OCI-LY7 (cell line): Measurements from ENCODE around the gene CYP2B6. TPM values are rescaled to one million over a fixed set of nuclear protein-coding genes. Genes with fewer than 3 reads are reported as not detected.

Experiments used
- BruUV-seq: library from RNA; stranded (reverse); fragments of 400-500 nt; replicated peaks from 2 replicates; lab custom pipeline; 2021; lab: Mats Ljungman, UMichigan
- CTCF ChIA-PET: fragments of 300-600 bp; sonication (Branson Sonifier 250); formaldehyde crosslinking; loops from one replicate; lab custom pipeline; 2022; ENCODE audit warnings: antibody characterized with exemption; ENCODE audit not compliant: unreplicated experiment; lab: Charles Lee
- POLR2A ChIA-PET: fragments of 300-600 bp; sonication (Branson Sonifier 250); formaldehyde crosslinking; loops from one replicate; lab custom pipeline; 2022; ENCODE audit warnings: antibody characterized with exemption; lab: Charles Lee
- DNase-seq: peaks from one replicate; pipeline ENCODE4 v3.0.0-alpha.2; 2015; ENCODE audit warnings: low spot score
- H2AFZ ChIP-seq: fragments of 200-600 bp; sonication (generic), shearing (Covaris generic); 2 replicates; pipeline ENCODE4 v1.6.1; 2014; ENCODE audit warnings: mild to moderate bottlenecking, antibody characterized with exemption, low read length, moderate library complexity
- H3K27ac ChIP-seq: fragments of 200-600 bp; sonication (generic); 2 replicates; pipeline ENCODE4 v1.5.1; 2014; ENCODE audit warnings: mixed run types, low read depth, mild to moderate bottlenecking, moderate library complexity, low read length, inconsistent platforms; ENCODE audit not compliant: poor library complexity, severe bottlenecking
- H3K36me3 ChIP-seq: fragments of 200-600 bp; sonication (generic); 2 replicates; pipeline ENCODE4 v1.6.1; 2014; ENCODE audit warnings: mild to moderate bottlenecking, antibody characterized with exemption, low read length, moderate library complexity, mixed read lengths; ENCODE audit not compliant: insufficient read depth
- H3K4me1 ChIP-seq: fragments of 200-600 bp; sonication (generic); 2 replicates; pipeline ENCODE4 v1.5.1; 2014; ENCODE audit warnings: mild to moderate bottlenecking, low read length; ENCODE audit not compliant: insufficient read depth, poor library complexity, severe bottlenecking
- H3K4me2 ChIP-seq: fragments of 200-600 bp; sonication (generic); 2 replicates; pipeline ENCODE4 v1.6.1; 2014; ENCODE audit warnings: mild to moderate bottlenecking, low read length
- H3K4me3 ChIP-seq: fragments of 200-600 bp; sonication (generic); 2 replicates; pipeline ENCODE4 v1.5.1; 2014; ENCODE audit warnings: mild to moderate bottlenecking, low read depth, low read length; ENCODE audit not compliant: poor library complexity, severe bottlenecking
- H3K79me2 ChIP-seq: fragments of 200-600 bp; sonication (generic); 2 replicates; pipeline ENCODE4 v1.6.1; 2016; ENCODE audit warnings: low read depth, mild to moderate bottlenecking, low read length, moderate library complexity, mixed read lengths; ENCODE audit not compliant: insufficient read depth
- H3K9me2 ChIP-seq: fragments of 200-600 bp; sonication (generic); 2 replicates; pipeline ENCODE4 v1.6.1; 2016; ENCODE audit warnings: mild to moderate bottlenecking, low read length, mixed read lengths; ENCODE audit not compliant: insufficient read depth
- H3K9me3 ChIP-seq: fragments of 200-600 bp; sonication (generic); 2 replicates; pipeline ENCODE4 v1.6.1; 2014; ENCODE audit warnings: mild to moderate bottlenecking, mixed run types, low read length, mixed read lengths
- H4K20me1 ChIP-seq: fragments of 200-600 bp; sonication (generic); 2 replicates; pipeline ENCODE4 v1.6.1; 2014; ENCODE audit warnings: mild to moderate bottlenecking, antibody characterized with exemption, low read length, moderate library complexity, mixed read lengths; ENCODE audit not compliant: insufficient read depth
- CTCF ChIP-seq: fragments of 200-600 bp; sonication (generic); conservative IDR thresholded peaks from 2 replicates; pipeline ENCODE4 v1.5.1; 2014; ENCODE audit warnings: mild to moderate bottlenecking, antibody characterized with exemption, low read length, moderate library complexity, mixed read lengths
- EZH2phosphoT487 ChIP-seq: fragments of 200-600 bp; sonication (generic); IDR thresholded peaks from 2 replicates; pipeline ENCODE4 v1.6.1; 2018; ENCODE audit warnings: low read depth, borderline replicate concordance, mild to moderate bottlenecking, mixed run types, antibody characterized with exemption, low read length, moderate library complexity, mixed read lengths
- intact Hi-C: fragments of 100-400 bp; cut with micrococcal nuclease; formaldehyde crosslinking; loops from one replicate; pipeline ENCODE4 v1.10.0; 2022; ENCODE audit not compliant: unreplicated experiment
- total RNA-seq, 2 experiments: library from RNA; depleted of rRNA in 1 of 2; stranded (reverse); fragments of >200 nt in 1 of 2; shearing (Covaris generic) in 1 of 2; gene quantifications; 2 replicates each; pipeline ENCODE4 v1.2.3, GENCODE V29; 2014 to 2022

CYP2B6 gene
- total RNA-seq, 2 experiments from 2014 or later: not detected

GRCh38 chr19:40947114-40947513, 44.0 kb upstream of the CYP2B6 start:
- no peak overlapping the region for H3K4me3 ChIP-seq
- BruUV-seq: no TSS peak
- no peak overlapping the region for H3K27ac ChIP-seq
- H3K79me2 ChIP-seq: no peaks in the 10 kb centered on the region
- no peaks in the 10 kb centered on the region for H3K9me3 ChIP-seq
- no peaks in the 10 kb centered on the region for H3K9me2 ChIP-seq
- H3K4me2 ChIP-seq: no peak overlapping the region
- TF ChIP-seq EZH2phosphoT487 (no peak), CTCF (no peak)
- no peaks in the 10 kb centered on the region for H4K20me1 ChIP-seq
- intact Hi-C loops: no loop called here
- DNase-seq: no peak
- no peaks in the 10 kb centered on the region for H3K36me3 ChIP-seq
- ChIA-PET POLR2A (no interaction called here), CTCF (no interaction called here)
- no peak overlapping the region for H2AFZ ChIP-seq
- H3K4me1 ChIP-seq: no peaks in the 10 kb centered on the region

DNA sequence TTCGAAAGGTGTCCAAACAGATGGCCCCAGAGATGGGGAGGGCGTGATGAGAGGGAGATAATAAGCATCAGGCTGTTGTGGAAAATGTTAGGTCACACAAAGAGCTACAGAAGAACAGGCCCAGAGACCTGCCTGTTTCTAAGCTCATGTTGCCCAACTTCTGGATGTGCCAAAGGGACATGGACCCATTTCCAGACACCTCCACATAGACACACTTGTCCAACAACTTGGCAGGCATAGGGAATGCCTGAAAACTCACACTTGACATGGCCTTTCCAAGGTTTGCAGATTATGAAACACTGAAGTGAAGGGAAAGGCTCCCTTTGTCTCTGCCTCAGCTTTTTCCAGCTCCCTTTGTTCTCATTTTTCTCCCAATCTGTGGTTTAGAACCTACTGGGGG, 43.5 kb upstream of the CYP2B6 start:
- Histone ChIP-seq H3K27ac (no peak overlapping the region), H3K4me1 (no peaks in the 10 kb centered on the region), H3K9me2 (no peaks in the 10 kb centered on the region), H3K9me3 (no peaks in the 10 kb centered on the region), H3K4me2 (no peak overlapping the region), H3K36me3 (no peaks in the 10 kb centered on the region), H3K79me2 (no peaks in the 10 kb centered on the region), H2AFZ (no peak overlapping the region), H4K20me1 (no peaks in the 10 kb centered on the region), H3K4me3 (no peak overlapping the region)
- no TSS peak for BruUV-seq
- CTCF ChIA-PET: no interaction called here
- TF ChIP-seq CTCF: no peak
- TF ChIP-seq EZH2phosphoT487: no peak
- intact Hi-C loops: no loop called here
- POLR2A ChIA-PET: no interaction called here
- DNase-seq: no peak

DNA sequence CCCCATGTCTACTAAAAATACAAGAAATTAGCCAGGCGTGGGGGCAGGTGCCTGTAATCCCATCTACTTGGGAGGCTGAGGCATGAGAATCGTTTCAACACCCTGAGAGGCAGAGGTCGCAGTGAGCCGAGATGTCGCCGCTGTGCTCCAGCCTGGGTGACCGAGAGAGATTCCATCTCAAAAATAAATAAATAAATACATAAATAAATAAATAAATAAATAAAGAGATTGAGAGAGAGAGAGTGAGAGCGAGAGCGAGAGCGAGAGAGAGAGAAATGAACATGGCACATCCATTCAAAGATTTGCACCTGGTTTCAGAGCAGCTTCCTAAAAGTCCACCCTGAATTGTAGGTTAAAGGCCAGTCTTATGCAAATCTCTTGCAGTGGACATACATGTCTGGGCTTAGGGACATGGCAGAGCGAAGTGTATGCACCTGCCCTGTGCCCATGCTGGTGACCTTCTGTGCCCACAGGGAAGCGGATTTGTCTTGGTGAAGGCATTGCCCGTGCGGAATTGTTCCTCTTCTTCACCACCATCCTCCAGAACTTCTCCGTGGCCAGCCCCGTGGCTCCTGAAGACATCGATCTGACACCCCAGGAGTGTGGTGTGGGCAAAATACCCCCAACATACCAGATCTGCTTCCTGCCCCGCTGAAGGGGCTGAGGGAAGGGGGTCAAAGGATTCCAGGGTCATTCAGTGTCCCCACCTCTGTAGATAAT, 42.3 kb upstream of the CYP2B6 start:
- Histone ChIP-seq H3K4me1 (no peaks in the 10 kb centered on the region), H3K4me3 (no peak overlapping the region), H3K9me2 (no peaks in the 10 kb centered on the region), H2AFZ (no peak overlapping the region), H4K20me1 (no peaks in the 10 kb centered on the region), H3K27ac (no peak overlapping the region), H3K4me2 (no peak overlapping the region), H3K79me2 (no peaks in the 10 kb centered on the region), H3K36me3 (no peaks in the 10 kb centered on the region), H3K9me3 (peaks cover 5% of the 10 kb centered on the region)
- TF ChIP-seq CTCF (no peak), EZH2phosphoT487 (no peak)
- intact Hi-C loops: no loop called here
- CTCF ChIA-PET: no interaction called here
- POLR2A ChIA-PET: no interaction called here
- DNase-seq: no peak
- BruUV-seq: no TSS peak
